GM12875 (cell line): ENCODE measurements around the gene LRRC75A.
"Not testable (repeated sequence)": the region's sequence is repeated elsewhere in the genome, so short reads cannot be mapped to it uniquely, and the experiment has no call there.

ENCODE experiments used
- H3K4me3 ChIP-seq: one replicate; pipeline ENCODE4 v1.5.1; 2011; ENCODE audit warnings: low read depth, low read length, control low read depth
- TF ChIP-seq, protein P1 (sequence below): IDR thresholded peaks from 2 replicates; pipeline ENCODE4 v1.5.1; 2011; ENCODE audit warnings: low read depth, mild to moderate bottlenecking, control low read depth, inconsistent platforms, low read length, moderate library complexity, borderline replicate concordance; ENCODE audit not compliant: insufficient read depth

LRRC75A gene

DNA sequence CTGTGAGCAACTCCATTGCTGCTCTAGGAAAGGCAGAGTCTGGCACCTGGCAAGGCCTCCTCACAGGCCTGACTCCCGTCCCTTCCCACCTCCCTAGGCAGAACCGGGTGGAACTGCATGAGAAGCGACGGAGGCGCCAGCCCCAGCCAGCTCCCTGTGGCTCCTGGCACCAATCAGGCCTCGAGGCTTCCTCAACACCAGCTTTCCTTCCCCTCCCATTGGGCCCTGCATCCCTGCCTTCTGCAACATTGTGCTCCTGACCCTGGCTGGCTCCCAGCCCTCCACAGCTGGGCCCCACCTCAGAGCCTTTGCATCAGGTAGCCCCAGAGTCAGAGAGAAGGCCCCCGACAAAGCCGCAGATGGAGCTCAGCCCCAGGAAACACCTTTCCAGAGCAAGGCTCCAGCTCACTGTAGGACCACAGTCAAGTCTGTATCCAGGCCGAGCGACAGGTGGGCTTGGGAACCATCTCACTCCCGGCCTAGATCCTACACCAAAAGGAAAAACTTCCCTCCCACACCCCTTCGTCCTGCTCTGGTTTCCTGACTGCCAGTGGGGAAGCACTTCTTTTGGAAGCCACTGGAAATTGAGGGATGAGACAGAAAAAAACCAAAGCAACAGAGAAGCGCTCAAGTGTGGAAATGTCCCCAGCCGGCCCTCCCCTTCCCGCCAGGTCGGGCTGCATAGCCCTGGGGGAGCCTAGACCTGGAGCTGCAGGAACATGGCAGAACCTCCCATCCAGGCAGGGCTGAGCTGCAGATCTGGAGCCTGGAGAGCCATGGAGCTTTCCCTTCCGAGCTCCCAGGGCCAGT is 31.0 kb downstream of the LRRC75A start:
- TF ChIP-seq, protein P1, sequence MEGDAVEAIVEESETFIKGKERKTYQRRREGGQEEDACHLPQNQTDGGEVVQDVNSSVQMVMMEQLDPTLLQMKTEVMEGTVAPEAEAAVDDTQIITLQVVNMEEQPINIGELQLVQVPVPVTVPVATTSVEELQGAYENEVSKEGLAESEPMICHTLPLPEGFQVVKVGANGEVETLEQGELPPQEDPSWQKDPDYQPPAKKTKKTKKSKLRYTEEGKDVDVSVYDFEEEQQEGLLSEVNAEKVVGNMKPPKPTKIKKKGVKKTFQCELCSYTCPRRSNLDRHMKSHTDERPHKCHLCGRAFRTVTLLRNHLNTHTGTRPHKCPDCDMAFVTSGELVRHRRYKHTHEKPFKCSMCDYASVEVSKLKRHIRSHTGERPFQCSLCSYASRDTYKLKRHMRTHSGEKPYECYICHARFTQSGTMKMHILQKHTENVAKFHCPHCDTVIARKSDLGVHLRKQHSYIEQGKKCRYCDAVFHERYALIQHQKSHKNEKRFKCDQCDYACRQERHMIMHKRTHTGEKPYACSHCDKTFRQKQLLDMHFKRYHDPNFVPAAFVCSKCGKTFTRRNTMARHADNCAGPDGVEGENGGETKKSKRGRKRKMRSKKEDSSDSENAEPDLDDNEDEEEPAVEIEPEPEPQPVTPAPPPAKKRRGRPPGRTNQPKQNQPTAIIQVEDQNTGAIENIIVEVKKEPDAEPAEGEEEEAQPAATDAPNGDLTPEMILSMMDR, result no peak
- no peak overlapping the region for H3K4me3 ChIP-seq

GRCh38 chr17:16459855-16460550 is 32.0 kb downstream of the LRRC75A start:
- TF ChIP-seq, protein P1, result no peak
- H3K4me3 ChIP-seq, result no peak overlapping the region

- TF ChIP-seq, protein P1, result no peak
- no peak overlapping the region for H3K4me3 ChIP-seq
These were observed 32.7 kb downstream of the LRRC75A start for GRCh38 chr17:16459271-16459670.

DNA sequence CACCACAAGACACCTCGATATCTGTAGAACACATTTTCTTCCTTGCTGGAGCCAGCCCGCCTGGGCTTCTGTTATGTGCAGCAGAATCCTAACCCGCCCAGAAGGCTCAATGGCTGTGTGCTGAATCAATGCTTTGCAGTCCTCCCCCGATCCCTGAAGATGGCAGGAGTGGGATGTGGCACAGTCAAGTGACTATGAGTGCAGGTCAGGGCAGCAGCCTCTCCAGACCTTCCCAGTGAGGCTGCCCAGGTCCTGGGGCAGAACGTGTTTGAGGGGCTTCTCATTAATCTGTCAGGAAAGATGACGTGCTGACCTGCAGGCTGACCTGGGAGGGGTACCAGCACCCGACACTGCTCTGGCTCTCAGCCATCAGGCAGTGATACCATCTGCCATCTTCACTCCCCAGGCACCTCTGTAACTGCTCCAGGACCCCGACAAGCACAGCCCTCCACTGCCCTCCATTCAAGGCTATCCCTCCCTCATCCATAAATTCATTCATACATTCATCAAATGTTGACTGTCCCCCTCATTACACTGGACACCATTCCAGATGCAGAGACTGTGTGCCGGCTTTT is 35.2 kb downstream of the LRRC75A start:
- TF ChIP-seq, protein P1, result no peak
- H3K4me3 ChIP-seq, result no peak overlapping the region

DNA sequence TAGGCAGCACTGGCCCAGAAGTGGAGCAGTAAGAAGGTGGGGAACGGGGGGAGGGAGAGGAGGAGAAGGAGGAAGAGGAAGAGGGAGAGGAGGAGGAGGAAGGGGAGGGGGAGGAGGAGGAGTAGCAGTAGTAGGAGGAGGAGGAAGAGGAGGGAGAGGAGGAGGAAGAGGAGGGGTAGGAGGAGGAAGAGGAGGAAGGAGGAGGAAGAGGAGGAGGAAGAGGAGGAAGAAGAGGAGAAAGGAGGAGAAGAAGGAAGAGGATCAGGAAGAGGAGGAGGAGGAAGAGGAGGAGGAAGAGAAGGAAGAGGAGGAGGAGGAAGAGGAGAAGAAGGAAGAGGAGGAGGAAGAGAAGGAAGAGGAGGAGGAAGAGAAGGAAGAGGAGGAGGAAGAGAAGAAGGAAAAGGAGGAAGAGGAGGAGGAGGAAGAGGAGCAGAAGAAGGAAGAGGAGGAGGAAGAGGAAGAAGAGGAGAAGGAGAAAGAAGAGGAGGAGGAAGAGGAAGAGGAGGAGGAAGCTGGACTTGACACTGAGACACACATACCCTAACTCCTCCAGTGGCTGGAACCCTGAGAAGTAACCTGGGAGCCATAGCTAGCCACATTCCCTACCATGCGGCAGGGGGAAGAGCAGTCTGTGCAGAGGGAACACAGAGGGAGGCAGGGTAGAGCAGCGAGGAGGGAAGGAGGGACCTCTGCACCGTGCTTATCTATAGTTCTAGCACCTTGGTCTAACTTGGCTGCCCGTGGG is 35.8 kb downstream of the LRRC75A start:
- H3K4me3 ChIP-seq, result no peak overlapping the region
- TF ChIP-seq, protein P1, result no peak

GRCh38 chr17:16453493-16453851 is 38.5 kb downstream of the LRRC75A start:
- TF ChIP-seq, protein P1, result no peak
- no peak overlapping the region for H3K4me3 ChIP-seq

- not testable (repeated sequence) for H3K4me3 ChIP-seq
These were observed 39.7 kb downstream of the LRRC75A start for GRCh38 chr17:16452268-16452667.
